ENCODE results near the gene MED20.

Gene MED20

DNA sequence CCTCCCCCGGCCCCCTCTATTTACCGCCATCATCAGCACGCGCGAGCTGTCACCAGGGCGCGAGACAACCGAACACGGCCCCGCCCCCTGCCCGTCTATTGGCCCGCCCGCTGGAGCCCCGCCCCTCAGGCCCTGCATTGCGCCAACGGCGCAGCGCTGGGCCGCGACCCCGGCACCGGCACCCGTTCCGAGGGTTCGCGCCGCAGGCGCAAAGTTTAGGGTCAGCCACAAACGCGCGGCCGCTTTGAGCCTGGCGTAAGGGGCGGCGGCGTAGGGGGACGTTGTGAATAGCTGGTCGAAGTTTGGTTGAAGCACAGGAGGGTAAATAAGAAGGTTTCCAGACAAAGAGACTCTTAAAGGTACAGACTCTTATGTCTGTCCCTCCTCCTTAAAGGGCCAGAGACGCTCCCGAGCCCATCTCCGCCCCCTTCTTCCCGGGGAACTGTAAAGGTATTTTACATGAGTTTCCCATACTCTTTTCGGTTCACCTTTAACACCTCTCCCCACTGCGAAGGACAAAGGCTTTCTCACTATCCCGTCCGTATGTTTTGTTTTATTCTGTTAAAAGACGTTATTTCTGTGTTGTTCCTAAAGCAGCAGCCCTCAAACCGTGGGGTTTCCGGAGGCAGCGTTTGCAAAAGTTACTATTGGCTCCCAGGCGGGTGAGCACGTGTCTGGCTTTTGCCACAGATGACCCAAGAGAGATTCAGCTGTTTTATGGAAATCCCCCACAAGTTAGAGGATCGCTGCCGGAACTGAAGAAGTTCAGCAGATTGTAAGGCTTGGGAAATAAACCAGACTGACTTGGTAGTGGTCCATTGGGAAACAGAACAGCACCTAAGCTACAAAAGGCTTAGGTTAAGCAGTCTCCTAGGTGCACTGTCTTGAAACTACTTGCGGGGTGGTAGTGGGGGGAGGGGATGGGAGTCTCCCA is 25.4 kb downstream of the MED20 start, which contains the start of gene USP49:
Gene USP49, minus strand, starts transcription at position 76 of the 934 bp plus-strand sequence. CDS start 88,392 bp downstream, outside the sequence.
- peak within 1 kb of the TSS; percentile 62 for H3K27ac ChIP-seq
- TF ChIP-seq ZFX (IDR thresholded peaks at IDR 0.05) (no peak), CTCF (conservative IDR thresholded peaks at IDR 0.05) (no peak)

- peak overlapping the region; percentile 62 for H3K27ac ChIP-seq
- no peak for TF ChIP-seq ZFX (IDR thresholded peaks at IDR 0.05)
- TF ChIP-seq CTCF (conservative IDR thresholded peaks at IDR 0.05), result no peak
Measured at GRCh38 chr6:41894366-41895299, 26.3 kb downstream of the MED20 start.

DNA sequence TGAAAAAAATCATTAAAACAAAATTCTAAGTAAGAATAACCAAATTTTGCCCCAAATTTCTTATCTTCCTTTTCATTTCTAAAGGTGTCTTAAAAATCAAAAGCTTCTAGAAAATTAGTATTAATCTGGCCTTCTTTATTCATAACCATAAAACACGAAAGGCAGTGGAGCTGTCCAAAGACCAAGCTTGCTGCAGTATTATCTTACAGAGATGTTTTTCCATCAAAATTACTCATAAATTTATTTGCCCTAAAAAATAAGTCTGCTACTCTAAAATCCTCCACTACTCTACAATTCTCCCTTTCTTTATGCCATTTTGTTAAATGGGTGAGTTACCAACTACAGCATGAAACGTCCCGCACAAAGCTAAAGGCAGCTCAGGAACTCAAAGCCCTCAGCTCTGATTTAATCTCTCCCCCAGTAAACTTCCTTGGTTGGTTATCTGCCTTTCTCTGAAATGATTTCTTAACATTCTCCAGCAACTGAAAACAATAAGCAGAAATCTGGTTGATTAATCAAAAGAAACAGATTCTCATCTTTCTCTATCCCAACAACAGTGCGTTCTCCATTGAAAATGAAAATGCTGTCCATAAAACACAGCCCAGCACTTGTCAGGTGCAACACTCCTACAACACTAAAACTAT is 27.9 kb downstream of the MED20 start:
- TF ChIP-seq ZFX (IDR thresholded peaks at IDR 0.05), result no peak
- no peak overlapping the region for H3K27ac ChIP-seq

DNA sequence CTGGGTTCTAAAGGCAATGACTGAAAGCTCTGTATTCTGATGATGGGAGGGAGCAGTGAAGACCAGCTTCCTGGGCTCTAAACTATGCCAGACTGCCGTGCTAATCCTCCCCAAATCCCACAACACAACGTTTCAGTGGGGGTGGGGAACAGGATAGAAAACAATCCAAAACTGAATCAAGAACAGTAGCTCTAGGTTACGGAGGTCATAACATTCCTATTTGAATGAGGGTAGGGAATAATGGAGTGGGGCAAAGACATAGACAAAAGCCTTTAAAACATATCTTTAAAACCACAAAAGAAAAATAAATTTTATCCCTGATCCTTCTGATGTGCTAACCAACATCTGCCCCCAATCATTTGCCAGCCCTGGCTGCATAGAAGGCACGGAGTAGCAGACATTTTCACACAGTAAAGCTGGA is 33.6 kb downstream of the MED20 start:
- TF ChIP-seq ZFX (IDR thresholded peaks at IDR 0.05) (no peak), CTCF (conservative IDR thresholded peaks at IDR 0.05) (no peak)
- H3K27ac ChIP-seq, result no peak overlapping the region

DNA sequence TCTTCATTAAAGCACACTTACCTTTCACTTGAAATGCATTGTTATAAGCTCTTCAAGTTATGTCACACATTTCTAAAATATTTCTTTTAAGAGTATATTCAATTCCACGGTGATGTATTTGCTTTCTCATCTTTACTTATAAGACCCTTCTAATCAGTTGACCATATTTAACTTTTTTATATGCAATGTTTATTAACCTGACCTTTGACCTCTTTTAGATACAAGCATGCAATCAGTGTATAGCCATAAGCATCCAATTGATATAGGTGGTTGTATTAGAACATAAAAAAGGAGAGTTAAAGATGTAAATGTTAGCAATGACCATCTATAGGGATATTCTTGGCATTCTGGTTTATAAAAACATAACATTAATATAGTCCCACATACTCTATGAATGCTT is 35.0 kb downstream of the MED20 start:
- H3K27ac ChIP-seq, result no peak overlapping the region
- TF ChIP-seq ZFX (IDR thresholded peaks at IDR 0.05), result no peak
- TF ChIP-seq CTCF (conservative IDR thresholded peaks at IDR 0.05), result no peak

DNA sequence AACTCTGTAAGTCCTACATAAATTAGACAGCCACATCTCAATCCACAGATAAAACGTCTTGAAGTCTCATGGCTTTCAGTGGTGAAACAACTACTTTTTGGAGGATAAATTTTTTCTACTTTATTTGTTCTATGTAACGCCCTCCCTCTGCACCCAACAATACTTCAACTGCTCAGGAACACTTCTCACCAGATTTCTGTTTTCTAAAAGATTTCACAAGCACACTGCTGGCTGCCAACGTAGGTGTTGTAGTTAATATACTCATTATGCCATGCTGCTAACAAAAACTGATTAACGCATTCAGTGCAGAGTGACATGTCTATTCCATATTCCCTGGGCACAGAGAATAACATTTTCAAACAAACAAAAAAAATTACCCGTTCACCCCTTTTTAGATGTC is 36.0 kb downstream of the MED20 start:
- H3K27ac ChIP-seq, result no peak overlapping the region
- TF ChIP-seq ZFX (IDR thresholded peaks at IDR 0.05) (no peak), CTCF (conservative IDR thresholded peaks at IDR 0.05) (no peak)

GRCh38 chr6:41881506-41881905 is 39.4 kb downstream of the MED20 start:
- TF ChIP-seq CTCF (conservative IDR thresholded peaks at IDR 0.05) (no peak), ZFX (IDR thresholded peaks at IDR 0.05) (no peak)
- no peak overlapping the region for H3K27ac ChIP-seq

Measured in C4-2B (cell line).